HG03175 (cell line): ENCODE measurements around the gene NNAT.
"Not testable (repeated sequence)": the region's sequence is repeated elsewhere in the genome, so short reads cannot be mapped to it uniquely, and the experiment has no call there.

ENCODE experiments used
- ATAC-seq: cut with Tn5 transposase; IDR thresholded peaks from one replicate; pipeline ENCODE4 v1.9.1; 2021; ENCODE audit warnings: mild to moderate bottlenecking, moderate library complexity; ENCODE audit not compliant: unreplicated experiment

NNAT gene

GRCh38 chr20:37539424-37539823 is 18.4 kb downstream of the NNAT start:
- no peak for ATAC-seq

- ATAC-seq: no peak
These were observed 19.0 kb downstream of the NNAT start for GRCh38 chr20:37540001-37540400.

- ATAC-seq: not testable (repeated sequence)
These were observed 19.8 kb downstream of the NNAT start for GRCh38 chr20:37540838-37541237.

- no peak for ATAC-seq
These were observed 20.3 kb downstream of the NNAT start for GRCh38 chr20:37541326-37541725.

DNA sequence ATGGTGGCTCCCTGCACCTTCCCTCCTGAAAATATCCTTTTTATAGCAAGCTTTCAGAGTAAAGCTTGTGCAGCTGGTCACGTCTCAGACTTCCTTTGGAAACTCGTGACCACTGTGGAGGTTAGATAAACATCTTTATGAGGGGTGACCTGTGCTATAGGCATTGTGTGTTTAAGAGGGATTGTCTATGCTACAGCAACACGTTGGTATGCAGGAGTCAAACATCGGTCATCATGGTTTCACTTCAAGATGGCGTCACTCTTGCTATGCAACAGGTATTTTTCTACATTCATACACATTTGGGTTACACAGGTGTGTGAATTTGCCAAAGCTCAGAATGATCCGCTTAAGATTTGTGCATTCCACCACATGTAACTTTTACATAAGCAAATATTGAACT is 21.2 kb downstream of the NNAT start:
- no peak for ATAC-seq

- ATAC-seq: no peak
These were observed 22.8 kb downstream of the NNAT start for GRCh38 chr20:37543828-37544227.

DNA sequence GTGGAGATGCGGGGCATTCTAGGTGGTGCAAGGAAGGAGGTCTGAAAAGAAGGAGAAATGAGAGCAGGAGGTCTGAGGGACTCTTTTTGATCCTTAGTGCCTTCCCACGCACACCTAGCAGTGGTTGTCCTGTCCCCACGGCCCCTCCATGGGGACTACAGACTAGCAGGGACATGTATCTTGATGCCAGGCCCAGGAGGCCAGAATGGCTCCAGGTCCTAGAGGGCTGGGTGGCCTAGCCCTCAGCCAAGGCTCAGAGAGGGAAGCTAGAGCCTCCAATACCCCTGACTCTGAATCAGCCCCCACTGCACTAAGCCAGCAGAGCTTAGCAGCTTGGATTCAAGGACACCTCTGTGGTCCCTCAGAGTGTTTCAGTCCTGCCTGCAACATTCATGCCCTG is 23.3 kb downstream of the NNAT start:
- ATAC-seq: no peak

DNA sequence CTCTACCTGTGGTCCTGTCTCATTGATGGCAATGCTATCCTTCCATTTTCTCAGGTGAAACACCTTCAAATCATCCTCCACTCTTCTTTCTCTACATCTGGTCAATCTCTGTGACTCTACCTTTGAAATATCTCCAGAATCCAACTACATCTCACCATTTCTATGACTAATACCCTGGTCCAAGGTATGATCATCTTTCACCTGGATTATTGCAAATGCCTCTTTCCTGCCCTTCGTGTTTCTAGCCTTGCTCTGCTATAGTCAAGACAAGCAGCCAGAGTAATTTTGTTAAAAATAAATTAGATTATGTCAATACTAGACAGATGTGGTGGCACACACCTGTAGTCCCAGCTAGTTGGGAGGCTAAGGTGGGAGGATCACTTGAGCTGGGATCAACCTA is 24.5 kb downstream of the NNAT start:
- no peak for ATAC-seq

DNA sequence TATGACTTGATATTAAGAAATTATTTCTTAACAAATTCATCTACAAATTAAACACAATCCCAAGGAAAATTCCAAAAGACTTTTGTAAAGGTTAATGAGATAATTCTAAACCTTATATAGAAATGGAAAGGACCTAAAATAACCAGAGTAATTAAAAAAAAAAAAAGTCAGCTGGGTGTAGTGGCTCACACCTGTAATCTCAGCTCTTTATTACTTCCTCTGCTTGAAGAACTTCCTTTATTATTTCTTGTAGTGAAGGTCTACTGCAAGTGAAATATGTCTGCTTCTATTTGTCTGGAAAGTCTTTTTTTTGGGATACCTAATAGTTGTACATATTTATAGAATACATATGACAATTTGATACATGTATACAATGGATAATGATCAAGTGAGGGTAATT is 26.9 kb downstream of the NNAT start:
- no peak for ATAC-seq

DNA sequence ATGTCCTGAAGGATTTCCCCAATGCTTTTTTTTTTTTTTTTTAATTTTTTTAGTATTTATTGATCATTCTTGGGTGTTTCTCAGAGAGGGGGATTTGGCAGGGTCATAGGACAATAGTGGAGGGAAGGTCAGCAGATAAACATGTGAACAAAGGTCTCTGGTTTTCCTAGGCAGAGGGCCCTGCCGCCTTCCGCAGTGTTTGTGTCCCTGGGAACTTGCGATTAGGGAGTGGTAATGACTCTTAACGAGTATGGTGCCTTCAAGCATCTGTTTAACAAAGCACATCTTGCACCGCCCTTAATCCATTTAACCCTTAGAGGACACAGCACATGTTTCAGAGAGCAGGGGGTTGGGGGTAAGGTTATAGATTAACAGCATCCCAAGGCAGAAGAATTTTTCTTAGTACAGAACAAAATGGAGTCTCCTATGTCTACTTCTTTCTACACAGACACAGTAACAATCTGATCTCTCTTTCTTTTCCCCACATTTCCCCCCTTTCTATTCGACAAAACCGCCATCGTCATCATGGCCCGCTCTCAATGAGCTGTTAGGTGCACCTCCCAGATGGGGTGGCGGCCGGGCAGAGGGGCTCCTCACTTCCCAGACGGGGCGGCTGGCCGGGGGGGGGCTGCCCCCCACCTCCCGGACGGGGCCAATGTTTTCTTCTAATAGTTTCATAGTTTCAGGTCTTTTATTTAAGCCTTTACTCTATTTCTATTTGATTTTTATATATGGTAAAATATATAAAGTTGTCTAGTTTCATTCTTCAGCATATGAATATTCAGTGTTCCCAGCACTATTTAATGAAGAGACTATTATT is 29.3 kb downstream of the NNAT start:
- ATAC-seq: not testable (repeated sequence)

GRCh38 chr20:37551660-37552059 is 30.6 kb downstream of the NNAT start:
- not testable (repeated sequence) for ATAC-seq

GRCh38 chr20:37552415-37552814 is 31.4 kb downstream of the NNAT start:
- no peak for ATAC-seq

- not testable (repeated sequence) for ATAC-seq
These were observed 33.8 kb downstream of the NNAT start for GRCh38 chr20:37554721-37555298.

DNA sequence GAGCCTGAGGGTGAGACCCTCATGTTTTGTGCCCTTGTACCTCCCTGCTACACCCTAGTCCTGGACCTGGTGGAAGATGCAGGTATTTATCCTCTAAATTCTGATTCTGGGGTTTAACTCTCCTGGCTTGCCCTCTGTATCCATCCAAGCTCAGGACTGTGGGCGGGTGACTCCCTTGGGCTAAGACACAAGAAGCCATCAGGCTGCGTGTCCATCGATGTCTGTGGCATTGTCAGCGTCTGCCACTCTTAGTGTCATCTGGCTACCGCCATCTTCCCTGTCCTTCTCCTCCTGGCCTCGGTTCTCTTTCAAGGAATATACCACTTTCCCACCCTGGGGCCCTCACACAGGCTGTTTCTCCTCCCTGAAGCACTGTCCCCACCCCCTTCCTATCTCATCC is 35.5 kb downstream of the NNAT start:
- no peak for ATAC-seq

DNA sequence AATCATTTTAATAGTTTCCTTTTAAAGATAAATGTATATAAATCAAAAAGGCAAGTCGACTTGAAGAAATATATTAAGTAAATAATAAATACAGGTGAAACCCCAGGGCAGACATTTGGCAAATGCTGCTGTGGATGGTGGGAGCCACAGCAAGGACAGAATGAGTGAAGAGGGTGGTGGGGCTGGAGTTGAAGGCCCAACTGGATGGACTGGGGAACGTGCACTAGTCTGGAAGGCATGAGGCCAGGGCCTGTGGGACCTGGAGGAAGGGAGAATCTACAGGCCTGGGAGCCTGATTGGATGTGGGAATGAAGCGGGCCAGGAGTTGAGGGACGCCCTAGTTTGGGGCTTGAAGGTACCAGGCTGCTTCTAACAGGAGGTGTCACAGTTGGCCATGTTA is 37.3 kb downstream of the NNAT start:
- ATAC-seq: no peak

- no peak for ATAC-seq
These were observed 37.7 kb downstream of the NNAT start for GRCh38 chr20:37558779-37559178.

- ATAC-seq: no peak
These were observed 38.4 kb downstream of the NNAT start for GRCh38 chr20:37559312-37560027.

GRCh38 chr20:37560629-37561028 is 39.6 kb downstream of the NNAT start:
- no peak for ATAC-seq

DNA sequence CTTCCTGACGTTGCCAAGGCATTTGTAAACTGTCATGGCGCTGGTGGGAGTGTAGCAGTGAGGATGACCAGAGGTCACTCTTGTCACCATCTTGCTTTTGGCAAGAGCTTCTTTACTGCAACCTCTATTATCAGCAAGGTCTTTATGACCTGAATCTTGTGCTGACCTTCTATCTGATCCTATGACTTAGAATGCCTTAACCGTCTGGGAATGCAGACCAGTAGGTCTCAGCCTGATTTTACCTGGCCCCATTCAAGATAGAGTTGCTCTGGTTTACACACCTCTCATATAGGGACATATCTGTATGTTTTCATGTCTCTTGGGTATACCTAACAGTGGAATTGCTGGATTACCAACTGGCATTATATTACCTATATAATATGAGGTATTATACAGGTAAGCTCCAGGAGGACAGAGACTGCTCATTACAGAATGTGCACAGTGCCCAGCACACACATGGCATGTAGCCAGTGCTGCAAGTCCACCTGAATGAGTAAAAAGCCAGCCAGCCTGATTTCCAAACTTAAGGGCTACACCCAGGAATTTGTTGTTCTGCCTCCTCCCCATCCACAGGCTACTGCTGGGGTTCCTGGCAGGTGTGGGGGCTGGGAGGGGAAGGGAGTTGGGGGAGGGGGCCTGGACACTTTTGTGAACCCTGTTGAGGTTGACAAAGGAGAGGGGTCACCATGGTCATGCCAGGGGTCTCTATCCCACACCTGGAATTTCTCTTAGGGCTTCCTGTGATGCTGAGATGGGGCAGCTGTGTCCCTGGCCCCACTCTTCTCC is 41.8 kb downstream of the NNAT start:
- no peak for ATAC-seq

- ATAC-seq: no peak
These were observed 43.0 kb downstream of the NNAT start for GRCh38 chr20:37564016-37564387.

- ATAC-seq: no peak
These were observed 43.5 kb downstream of the NNAT start for GRCh38 chr20:37564388-37565133.
